Stromal cell of bone marrow (primary cell): Measurements from ENCODE around the gene IQSEC2.
A peak's percentile ranks its signal among the peaks of the same experiment; 100 is the strongest.

Source experiments
- DNase-seq: peaks from one replicate; pipeline ENCODE4 v3.0.0-alpha.2; 2012; ENCODE audit warnings: low read depth

IQSEC2 gene

DNA sequence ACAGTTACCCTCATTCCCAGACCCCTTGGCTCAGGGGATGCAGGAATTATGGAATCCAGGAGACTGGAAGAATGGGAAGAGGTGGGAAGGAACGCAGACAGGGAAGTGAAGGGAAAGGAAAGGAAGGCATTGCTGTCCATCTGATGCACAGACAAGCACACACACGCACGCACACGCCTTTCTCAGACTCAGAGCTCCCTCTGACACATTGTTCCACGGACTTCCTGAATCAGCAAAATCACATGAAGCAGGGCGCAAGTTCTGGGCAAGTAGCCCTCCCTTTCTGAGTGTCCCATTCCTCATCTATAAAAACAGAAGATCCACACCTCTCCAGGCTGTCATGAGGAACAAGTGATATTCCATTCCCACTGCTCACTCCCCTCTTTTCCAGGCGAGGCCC lies 13.2 kb downstream of the IQSEC2 start:
- DNase-seq: no peak

- no peak for DNase-seq
These were observed 14.5 kb downstream of the IQSEC2 start for GRCh38 chrX:53266914-53267313.

DNA sequence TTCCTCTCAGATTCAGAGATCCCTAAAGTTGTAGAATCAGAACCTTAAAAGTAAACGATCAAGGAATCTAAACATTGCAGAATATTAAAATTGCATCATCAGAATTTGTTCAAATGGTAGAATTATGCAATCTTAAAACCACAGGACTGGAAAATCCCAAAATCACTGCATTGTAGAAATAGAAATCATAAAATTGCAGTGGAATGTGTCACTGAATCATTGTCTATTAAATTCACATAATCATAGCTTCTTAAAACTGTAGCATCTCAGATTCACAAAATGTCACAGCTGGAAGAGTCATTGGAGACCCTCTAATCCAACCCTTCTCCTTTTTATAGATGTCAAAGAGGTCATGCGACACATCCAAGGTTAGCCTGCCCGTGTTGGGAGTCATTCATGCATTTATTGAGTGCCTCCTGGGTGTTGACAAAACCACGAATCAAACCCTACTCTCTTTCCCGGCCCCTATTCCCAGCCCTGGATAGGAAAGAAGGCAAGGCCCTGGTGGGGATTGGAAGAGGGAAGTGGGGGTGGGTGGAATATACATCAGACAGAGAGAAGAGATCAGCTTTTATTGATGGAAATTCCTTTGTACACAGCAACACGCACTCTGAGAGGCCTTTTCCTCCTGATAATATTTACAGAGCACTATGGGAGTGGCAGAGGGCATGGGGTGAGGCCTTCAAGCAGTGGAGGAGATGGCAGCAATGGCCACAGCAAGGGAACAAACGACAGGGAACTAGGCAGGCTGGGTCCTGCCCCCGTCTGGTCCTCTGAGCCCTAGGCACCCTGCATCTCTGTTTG lies 15.4 kb downstream of the IQSEC2 start:
- peak; percentile 51 for DNase-seq

- DNase-seq: peak; percentile 27
These were observed 17.7 kb downstream of the IQSEC2 start for GRCh38 chrX:53263597-53264094.

- peak; percentile 33 for DNase-seq
These were observed 18.4 kb downstream of the IQSEC2 start for GRCh38 chrX:53262918-53263394.

DNA sequence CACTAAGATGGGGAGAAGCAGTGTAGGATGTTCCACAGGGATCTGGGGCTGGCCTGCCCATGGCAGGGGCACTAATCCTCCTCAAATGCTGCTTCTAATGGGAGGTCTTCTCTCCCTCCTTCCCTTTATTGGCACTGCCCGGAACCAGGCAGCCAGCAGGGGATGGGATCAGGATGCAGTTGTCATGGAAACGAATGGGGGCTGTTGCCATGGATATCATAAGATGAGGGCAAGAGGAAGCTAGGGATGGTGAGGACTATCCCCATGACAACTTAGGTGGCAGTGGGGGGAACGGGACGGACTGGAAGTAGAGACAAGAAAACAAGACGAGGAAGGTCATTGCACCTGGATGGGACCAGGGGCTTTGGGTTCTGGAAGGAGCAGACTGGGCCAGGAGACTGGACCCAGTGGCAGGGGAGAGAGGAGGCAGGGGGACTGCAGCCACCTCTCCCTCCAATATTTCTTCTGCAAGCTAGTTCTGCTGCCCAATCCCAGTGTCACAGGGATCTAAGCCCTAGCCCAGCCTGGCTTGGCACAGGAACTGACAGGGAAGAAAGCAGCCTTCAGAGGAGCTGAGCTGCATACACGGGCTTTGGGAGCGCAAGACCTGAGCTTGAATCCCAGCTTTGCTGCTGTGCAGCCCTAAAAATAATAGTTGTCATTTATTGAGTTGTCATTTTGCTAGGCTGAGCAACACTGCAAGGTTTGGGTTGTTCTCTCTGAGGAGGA lies 19.0 kb downstream of the IQSEC2 start:
- no peak for DNase-seq

DNA sequence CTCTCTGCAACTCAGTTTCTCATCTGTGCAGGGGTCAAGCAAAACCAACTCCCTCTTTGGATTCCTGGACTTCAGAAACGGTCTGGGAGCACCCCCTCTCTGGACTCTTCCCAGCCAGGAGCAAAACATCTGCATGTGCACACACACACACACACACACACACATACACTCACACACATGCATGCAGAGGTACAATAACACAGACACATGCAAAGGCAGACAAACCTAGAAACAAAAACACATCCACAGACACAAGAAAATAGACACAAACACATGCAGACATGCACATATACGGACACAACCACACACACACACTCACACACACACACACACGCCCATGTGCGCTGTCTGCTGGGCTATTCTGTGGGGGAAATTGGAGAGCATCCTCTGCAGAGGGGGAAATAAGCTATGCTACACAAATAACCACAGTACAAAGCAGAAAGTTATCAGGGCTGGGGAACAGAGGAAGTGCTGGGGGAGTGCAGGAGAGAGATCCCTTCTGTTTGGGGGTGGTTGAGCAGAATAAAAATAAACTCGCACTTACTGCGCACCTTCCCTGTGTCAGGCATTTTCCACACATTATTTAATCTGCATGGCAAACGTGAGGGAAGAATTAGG lies 19.9 kb downstream of the IQSEC2 start:
- no peak for DNase-seq

- no peak for DNase-seq
These were observed 20.5 kb downstream of the IQSEC2 start for GRCh38 chrX:53260836-53261235.

- DNase-seq: no peak
These were observed 23.5 kb downstream of the IQSEC2 start for GRCh38 chrX:53257670-53258423.

DNA sequence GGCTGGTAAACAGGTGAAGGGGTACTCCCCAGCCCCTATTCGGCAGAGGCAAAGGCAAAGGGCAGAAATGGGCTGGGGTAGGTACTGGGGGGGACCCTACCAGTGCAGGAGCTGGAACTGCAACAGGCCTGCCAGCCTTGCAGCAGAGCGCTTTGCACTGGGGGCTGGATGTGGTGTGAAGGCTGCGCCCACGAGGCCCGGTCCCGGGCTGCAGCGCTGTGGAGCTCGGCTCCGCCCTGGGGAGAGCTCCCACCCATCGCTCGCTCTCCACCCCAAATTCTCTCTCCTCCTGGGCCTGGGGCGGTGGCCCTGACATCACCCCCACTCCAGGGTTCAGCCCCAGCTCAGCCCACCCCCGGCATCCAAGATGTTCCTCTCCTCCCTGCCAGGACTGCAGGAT lies 24.2 kb downstream of the IQSEC2 start:
- no peak for DNase-seq

GRCh38 chrX:53256446-53257041 lies 24.8 kb downstream of the IQSEC2 start:
- no peak for DNase-seq

DNA sequence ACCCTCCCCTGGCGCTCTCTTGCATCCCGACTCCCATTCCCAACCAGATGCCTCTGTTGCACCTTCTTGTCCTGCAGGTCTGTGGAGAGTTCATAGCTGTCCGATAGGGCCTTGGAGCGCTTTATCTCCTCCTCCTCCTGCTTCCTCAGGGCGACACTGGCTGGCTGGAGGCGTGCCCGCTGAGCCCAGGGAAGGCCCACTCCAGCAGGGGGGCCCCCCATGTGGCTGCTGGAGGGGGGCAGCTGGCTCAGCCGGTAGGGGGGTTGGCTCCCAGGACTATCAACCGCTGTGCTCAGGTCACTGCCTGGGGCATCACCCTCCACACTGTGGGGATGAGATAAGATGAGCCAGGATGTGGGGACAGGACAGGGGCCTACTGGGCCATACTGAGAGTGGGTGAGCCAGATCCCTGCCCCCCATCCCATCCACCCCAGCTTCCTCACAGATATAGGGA lies 25.6 kb downstream of the IQSEC2 start:
- no peak for DNase-seq

GRCh38 chrX:53254570-53255461 lies 26.6 kb downstream of the IQSEC2 start:
- DNase-seq: no peak

GRCh38 chrX:53253293-53254020 lies 27.9 kb downstream of the IQSEC2 start:
- DNase-seq: no peak

GRCh38 chrX:53251307-53251706 lies 30.1 kb downstream of the IQSEC2 start:
- DNase-seq: no peak

DNA sequence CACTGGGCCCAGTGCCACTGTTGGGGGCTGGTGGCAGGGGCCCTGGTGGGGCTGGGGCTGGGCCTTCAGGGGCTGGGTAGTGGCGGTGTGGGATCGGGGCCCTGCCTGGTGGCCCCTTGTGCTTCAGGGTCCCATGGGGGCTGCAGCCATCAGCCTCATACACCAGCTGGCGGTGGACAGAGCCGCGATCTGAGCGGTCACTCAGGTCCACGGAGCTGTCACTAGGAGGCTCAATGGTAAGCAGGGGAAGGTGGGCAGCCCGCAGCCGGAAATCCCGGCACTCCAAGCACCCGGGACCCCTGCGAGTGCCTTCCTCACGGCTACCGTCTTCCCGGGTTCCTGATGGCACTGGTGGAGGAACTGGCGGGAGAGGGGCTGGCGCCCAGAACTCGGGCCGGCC lies 30.8 kb downstream of the IQSEC2 start:
- no peak for DNase-seq

DNA sequence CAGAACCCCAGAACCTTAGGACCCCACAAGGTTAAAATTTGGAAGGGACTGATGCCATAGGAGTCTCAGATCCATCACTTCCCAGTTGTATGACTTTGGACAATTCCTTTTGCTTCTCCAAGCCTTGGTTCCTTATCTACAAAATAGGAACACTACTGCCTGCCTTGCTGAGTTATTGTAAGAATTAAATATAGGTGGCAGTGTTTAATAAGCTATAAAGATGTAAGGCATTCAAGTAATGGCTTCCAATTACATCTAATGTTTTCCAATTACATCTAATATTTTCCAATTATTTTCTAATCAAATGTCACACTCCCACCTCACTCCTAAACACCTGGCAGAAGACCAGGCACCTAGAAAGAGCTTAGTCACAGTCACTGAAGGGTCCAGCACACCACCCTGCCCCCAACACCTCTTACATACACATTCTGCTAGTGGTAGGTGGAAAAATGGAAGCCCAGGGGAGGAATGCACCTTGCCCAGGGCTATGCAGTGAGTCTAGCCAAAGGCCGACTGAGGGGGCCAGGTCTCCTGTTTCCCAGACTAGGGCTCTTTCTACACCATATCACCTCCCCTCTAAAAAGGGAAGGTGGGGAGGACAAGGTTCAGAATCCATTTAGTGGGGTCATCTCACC lies 31.9 kb downstream of the IQSEC2 start:
- no peak for DNase-seq

GRCh38 chrX:53247928-53248327 lies 33.5 kb downstream of the IQSEC2 start:
- no peak for DNase-seq

GRCh38 chrX:53246231-53246630 lies 35.2 kb downstream of the IQSEC2 start:
- no peak for DNase-seq
